ENCODE data around the gene SLMAP. TPM values are rescaled to one million over a fixed set of nuclear protein-coding genes. Genes with fewer than 3 reads are reported as not detected.
A peak's percentile ranks its signal among the peaks of the same experiment; 100 is the strongest.

Gene SLMAP
- total RNA-seq, 4 donors from 2014 or later: 46.9 to 162 (median 67.9) TPM

DNA sequence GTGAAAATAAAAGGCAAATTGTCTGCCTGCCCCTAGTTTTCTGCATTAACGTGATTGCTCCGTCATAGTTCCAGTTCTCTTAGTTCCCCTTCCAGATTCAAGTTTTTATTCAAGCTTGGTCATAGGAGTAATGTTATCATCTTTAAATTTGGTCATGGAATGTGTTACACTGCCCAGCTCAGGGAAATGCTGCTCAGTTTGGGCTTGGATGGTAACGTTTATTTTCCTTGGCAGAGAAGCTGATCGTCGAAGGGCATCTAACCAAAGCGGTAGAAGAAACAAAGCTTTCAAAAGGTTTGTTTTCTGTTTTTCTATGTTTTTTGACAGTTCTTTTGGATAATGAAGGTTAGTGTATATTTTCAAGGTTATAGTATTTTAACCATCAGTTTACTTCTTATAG, 133.7 kb downstream of the SLMAP start:
- intact Hi-C loops (cut with DNase I): no loop called here
- Histone ChIP-seq H3K4me1 (no peaks in the 10 kb centered on the region), H3K4me3 (peak overlapping the region in 3 of 4 donors; percentile 24 to 47 (median 32)), H3K9me3 (no peaks in the 10 kb centered on the region), H3K27me3 (no peaks in the 10 kb centered on the region), H3K36me3 (peaks cover 0 to 48% (median 0%) of the 10 kb centered on the region in 3 donors), H3K27ac (peak overlapping the region; percentile 13 to 78 (median 60))
- WGBS, 2 donors: 62 to 73% methylated on average over 6 of the region's 6 CpGs
- DNase-seq: no peak
- TF ChIP-seq, protein P1, sequence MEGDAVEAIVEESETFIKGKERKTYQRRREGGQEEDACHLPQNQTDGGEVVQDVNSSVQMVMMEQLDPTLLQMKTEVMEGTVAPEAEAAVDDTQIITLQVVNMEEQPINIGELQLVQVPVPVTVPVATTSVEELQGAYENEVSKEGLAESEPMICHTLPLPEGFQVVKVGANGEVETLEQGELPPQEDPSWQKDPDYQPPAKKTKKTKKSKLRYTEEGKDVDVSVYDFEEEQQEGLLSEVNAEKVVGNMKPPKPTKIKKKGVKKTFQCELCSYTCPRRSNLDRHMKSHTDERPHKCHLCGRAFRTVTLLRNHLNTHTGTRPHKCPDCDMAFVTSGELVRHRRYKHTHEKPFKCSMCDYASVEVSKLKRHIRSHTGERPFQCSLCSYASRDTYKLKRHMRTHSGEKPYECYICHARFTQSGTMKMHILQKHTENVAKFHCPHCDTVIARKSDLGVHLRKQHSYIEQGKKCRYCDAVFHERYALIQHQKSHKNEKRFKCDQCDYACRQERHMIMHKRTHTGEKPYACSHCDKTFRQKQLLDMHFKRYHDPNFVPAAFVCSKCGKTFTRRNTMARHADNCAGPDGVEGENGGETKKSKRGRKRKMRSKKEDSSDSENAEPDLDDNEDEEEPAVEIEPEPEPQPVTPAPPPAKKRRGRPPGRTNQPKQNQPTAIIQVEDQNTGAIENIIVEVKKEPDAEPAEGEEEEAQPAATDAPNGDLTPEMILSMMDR (IDR thresholded peaks at IDR 0.05): no peak
- peak in 2 of 4 donors; percentile 18 to 43 for TF ChIP-seq POLR2A (IDR thresholded peaks at IDR 0.05)

DNA sequence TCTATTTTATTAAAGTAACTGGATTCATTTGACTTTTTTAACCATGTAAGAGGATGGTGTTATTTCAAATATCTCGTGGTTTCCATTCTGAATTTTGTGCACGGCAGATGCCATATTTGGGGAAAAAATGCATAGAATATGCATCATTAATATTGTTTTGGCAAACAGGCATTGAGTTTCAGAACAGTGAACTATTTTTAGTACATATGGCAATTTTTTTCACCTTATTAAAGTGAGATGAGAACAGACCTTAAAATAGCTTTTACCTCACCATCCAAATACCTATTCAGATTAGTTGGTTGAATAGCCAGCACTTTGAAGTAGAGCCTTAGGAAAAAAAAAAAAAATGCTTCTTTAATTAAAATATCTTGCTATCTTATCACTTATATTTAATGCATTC, 134.8 kb downstream of the SLMAP start:
- Histone ChIP-seq H3K4me3 (peak overlapping the region in 3 of 4 donors; percentile 24 to 47 (median 32)), H3K27me3 (no peaks in the 10 kb centered on the region), H3K9me3 (no peaks in the 10 kb centered on the region), H3K36me3 (peaks cover 0 to 43% (median 0%) of the 10 kb centered on the region in 3 donors), H3K27ac (peak overlapping the region; percentile 13 to 78 (median 60)), H3K4me1 (no peaks in the 10 kb centered on the region)
- no peak for TF ChIP-seq POLR2A (IDR thresholded peaks at IDR 0.05)
- TF ChIP-seq, protein P1 (IDR thresholded peaks at IDR 0.05): no peak
- WGBS, 2 donors: 61 to 88% methylated on average over 2 of the region's 2 CpGs
- intact Hi-C loops (cut with DNase I): no loop called here
- DNase-seq: no peak

DNA sequence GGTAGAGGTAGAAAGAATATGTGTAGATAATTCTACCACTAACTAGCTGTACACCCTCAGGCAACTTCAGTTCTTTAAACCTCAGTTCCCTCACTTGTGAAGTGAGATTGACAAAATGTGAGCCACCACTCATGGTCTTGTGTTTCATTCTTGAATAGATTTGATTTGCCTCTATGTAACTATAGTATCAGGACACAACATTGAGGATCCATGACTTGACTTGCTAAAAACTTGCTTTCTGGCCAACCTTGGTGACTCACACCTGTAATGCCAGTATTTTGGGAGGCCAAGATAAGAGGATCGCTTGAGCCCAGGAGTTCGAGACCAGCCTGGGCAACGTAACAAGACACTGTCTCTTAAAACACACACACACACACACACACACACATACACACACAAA, 136.3 kb downstream of the SLMAP start:
- Histone ChIP-seq H3K4me3 (peak overlapping the region in 3 of 4 donors; percentile 23 to 47 (median 32)), H3K27me3 (no peaks in the 10 kb centered on the region), H3K36me3 (peaks cover 0 to 43% (median 0%) of the 10 kb centered on the region in 3 donors), H3K27ac (peak overlapping the region; percentile 51 to 78 (median 74)), H3K4me1 (no peaks in the 10 kb centered on the region), H3K9me3 (no peaks in the 10 kb centered on the region)
- no peak for DNase-seq
- WGBS, 2 donors: 79 to 88% methylated on average over 3 of the region's 3 CpGs
- intact Hi-C loops (cut with DNase I): no loop called here
- TF ChIP-seq, protein P1 (IDR thresholded peaks at IDR 0.05): no peak

DNA sequence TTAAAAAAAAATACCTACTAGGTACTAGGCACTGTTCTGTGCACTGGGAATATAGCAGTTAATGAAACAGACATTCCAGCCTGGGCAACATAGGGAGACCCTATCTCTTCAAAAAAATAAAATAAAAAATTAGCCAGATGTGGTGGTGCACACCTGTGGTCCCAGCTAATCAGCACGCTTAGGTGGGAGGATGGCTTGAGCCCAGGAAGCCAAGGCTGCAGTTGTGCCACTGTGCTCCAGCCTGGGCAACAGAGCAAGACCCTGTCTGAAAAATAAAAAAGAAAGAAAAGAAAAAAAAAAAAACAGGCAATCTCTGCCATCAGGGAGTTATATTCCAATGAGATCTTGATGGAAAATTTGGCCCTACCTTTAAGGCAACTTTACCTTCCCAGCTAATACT, 137.0 kb downstream of the SLMAP start:
- Histone ChIP-seq H3K9me3 (no peaks in the 10 kb centered on the region), H3K27ac (peak overlapping the region; percentile 51 to 78 (median 74)), H3K27me3 (no peaks in the 10 kb centered on the region), H3K4me1 (no peaks in the 10 kb centered on the region), H3K4me3 (peak overlapping the region in 3 of 4 donors; percentile 23 to 47 (median 32)), H3K36me3 (peaks cover 0 to 43% (median 0%) of the 10 kb centered on the region in 3 donors)
- TF ChIP-seq, protein P1 (IDR thresholded peaks at IDR 0.05): no peak
- no peak for TF ChIP-seq POLR2A (IDR thresholded peaks at IDR 0.05)
- no peak for DNase-seq
- 85 to 91% methylated on average over 1 of the region's 1 CpG for WGBS, 2 donors
- intact Hi-C loops (cut with DNase I): no loop called here

DNA sequence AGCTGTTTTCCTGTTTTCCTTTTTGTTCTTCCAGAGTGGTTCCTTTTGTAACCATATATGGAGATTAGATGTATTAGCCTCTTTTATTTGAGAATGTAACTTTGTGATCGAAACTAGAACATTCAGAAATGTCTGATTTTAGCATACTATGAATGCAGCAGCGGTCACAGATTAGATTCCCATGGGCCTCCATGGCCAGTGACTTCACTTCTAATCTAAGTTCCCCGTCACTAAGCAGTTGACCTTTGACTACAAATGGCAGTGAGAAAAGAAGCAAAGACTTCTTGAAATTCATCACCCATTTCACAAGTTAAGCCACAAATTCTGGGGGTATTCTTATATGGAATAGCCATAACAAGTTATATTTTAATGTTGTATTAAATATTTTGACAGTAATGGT, 137.6 kb downstream of the SLMAP start:
- Histone ChIP-seq H3K36me3 (peaks cover 0 to 43% (median 0%) of the 10 kb centered on the region in 3 donors), H3K27ac (peak overlapping the region; percentile 38 to 78 (median 64)), H3K4me1 (no peaks in the 10 kb centered on the region), H3K27me3 (no peaks in the 10 kb centered on the region), H3K9me3 (no peaks in the 10 kb centered on the region), H3K4me3 (peak overlapping the region in 3 of 4 donors; percentile 23 to 47 (median 32))
- TF ChIP-seq, protein P1 (IDR thresholded peaks at IDR 0.05): no peak
- 80 to 86% methylated on average over 3 of the region's 3 CpGs for whole genome bisulfite sequencing, 2 donors
- intact Hi-C loops (cut with DNase I): no loop called here
- no peak for DNase-seq
